Fibroblast of mammary gland (primary cell): ENCODE data around the gene ANKRD22.
"Not testable (repeated sequence)": the region's sequence is repeated elsewhere in the genome, so short reads cannot be mapped to it uniquely, and the experiment has no call there.

Source experiments
- DNase-seq: peaks from one replicate; pipeline ENCODE4 v3.0.0-alpha.2; 2010; ENCODE audit warnings: low read depth
- H3K4me3 ChIP-seq: 2 replicates; pipeline ENCODE4 v1.5.1; 2011; ENCODE audit warnings: low read depth, mild to moderate bottlenecking, low read length, moderate library complexity; ENCODE audit not compliant: control insufficient read depth
- TF ChIP-seq, protein P1 (sequence below): conservative IDR thresholded peaks from 2 replicates; pipeline ENCODE4 v1.5.1; 2011; ENCODE audit warnings: low read depth, low read length, inconsistent platforms; ENCODE audit not compliant: control insufficient read depth, insufficient read depth

Gene ANKRD22

DNA sequence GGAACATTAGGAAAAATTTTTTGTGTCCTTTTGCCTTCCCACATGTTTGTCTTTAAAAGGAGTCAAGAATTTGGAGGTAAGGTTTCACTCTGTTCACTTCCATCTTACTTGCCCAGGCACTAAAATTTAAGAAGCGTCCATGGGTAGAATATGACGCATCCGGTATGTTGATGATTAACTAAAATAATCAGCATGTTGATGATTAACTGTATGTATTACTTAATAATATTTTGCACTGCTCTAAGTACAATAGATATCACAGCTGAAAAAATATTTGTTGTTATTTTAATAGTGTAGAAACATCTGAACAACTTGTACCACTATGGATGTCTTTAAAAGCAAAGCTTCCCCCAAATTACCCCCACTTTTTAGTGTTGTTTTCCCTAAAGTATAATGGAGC is 11.5 kb downstream of the ANKRD22 start:
- DNase-seq, result no peak
- no peak overlapping the region for H3K4me3 ChIP-seq
- TF ChIP-seq, protein P1, sequence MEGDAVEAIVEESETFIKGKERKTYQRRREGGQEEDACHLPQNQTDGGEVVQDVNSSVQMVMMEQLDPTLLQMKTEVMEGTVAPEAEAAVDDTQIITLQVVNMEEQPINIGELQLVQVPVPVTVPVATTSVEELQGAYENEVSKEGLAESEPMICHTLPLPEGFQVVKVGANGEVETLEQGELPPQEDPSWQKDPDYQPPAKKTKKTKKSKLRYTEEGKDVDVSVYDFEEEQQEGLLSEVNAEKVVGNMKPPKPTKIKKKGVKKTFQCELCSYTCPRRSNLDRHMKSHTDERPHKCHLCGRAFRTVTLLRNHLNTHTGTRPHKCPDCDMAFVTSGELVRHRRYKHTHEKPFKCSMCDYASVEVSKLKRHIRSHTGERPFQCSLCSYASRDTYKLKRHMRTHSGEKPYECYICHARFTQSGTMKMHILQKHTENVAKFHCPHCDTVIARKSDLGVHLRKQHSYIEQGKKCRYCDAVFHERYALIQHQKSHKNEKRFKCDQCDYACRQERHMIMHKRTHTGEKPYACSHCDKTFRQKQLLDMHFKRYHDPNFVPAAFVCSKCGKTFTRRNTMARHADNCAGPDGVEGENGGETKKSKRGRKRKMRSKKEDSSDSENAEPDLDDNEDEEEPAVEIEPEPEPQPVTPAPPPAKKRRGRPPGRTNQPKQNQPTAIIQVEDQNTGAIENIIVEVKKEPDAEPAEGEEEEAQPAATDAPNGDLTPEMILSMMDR, result no peak

DNA sequence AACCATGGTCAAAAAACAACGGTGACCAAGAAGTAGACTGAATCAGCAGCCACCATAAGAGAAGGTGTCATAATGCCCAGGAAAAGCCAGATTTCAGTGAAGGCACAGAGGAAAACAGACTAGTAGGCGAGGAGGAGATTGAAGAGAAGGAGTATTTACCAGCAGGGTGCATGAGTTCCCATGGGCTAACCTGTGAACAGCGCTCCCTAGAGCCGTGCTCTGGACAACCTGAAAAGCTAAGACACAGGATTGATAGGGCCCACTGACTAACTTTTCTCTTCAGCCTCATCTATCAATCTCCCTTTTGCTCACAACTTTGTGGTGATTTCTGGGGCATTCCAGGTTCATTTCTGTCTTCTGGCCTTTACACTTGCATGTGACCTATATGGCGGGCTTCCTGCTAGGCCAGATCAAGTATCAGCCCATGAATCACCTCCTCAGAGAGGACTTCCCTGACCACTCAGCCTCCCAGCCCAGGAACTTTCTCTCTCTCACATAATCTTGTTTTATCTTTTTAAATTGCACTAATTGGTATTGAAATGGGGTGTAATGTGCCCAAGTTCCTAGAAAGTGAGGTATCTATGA is 12.8 kb downstream of the ANKRD22 start:
- H3K4me3 ChIP-seq, result no peak overlapping the region
- TF ChIP-seq, protein P1, result no peak
- DNase-seq, result no peak

DNA sequence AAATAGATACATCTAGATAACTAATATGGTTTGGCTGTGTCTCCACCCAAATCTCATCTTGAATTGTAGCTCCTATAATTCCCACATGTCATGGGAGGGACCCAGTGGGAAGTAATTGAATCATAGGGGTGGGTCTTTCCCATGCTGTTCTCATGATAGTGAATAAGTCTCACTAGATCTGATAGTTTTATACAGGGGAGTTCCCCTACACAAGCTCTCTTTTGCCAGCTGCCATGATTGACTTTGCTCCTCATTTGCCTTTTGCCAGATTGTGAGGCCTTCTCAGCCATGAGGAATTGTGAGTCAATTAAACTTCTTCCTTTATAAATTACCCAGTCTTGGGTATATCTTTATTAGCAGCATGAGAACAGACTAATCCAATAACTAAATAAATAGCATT is 14.0 kb downstream of the ANKRD22 start:
- DNase-seq, result peak; percentile 18
- H3K4me3 ChIP-seq, result not testable (repeated sequence)

DNA sequence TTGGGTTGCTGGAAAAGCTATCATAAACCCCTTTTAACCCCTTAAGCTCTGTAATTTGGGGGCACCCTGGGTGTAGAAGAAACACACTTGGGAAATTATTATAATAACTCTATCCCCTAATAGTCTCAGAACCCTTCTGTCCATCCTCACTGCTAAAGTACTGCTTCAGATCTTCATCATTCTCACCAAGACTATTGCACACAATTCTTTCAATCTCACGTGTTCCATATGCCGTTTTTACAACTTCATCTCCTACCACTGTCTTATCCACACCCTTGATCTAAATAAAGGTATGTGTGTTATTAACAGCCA is 15.8 kb downstream of the ANKRD22 start:
- no peak overlapping the region for H3K4me3 ChIP-seq
- TF ChIP-seq, protein P1, result no peak
- no peak for DNase-seq

DNA sequence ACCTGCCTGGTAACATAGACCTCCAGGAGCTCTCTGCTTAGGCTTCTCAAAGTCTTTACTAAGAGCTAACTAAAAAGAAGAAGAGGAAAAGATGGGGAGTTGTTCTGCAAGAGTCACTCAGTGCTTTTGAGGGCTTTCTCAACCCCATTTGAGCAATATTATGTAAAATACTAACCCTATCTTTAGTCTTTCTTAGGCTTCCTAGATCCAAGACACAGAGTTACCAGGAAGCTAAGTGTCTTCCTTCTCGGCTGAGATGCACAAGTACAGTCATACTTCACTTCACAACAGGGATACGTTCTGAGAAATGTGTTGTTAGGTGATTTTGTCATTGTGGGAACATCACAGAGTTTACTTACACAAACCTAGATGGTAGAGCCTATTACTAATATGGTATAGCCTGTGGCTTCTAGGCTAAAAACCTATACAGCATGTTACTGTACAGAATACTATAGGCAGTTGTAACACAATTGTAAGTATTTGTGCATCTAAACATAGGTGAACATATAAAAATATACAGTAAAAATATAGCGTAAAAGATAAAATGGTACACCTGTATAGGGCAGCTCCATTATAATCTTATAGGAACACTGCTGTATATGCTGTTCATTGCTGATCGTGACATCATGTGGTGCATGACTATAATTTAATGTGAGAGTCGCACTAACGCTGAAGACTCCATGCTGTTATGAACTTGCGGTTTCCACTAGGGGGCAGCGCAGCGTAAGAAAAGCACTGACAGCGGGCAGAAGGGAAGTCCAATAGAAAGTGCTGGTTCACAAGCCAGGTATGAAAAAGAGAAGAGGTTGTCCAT is 16.3 kb downstream of the ANKRD22 start:
- no peak overlapping the region for H3K4me3 ChIP-seq
- TF ChIP-seq, protein P1, result peak; percentile 92

DNA sequence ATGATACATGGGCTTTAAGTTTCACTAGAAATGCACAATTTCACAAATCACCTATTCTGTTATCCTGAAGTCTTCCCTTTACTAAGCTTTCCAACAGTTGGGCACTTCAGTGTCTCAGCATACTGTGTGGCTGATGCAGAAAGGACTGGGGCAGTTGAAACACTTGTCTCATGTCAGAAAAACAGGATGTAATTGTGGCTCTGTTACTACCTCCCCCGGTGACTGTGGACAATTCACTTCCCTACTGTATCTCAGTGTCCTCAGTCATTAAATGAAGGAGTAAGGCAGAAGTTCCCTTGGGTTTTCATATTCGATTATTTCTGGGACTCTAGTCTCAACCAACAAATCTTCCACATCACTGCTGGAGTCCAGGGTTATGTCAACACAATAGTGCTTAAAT is 17.9 kb downstream of the ANKRD22 start:
- TF ChIP-seq, protein P1, result no peak
- no peak for DNase-seq
- H3K4me3 ChIP-seq, result no peak overlapping the region

More for the DNA sequence above, 16.3 kb downstream of the ANKRD22 start:
- DNase-seq, result peak; percentile 87

DNA sequence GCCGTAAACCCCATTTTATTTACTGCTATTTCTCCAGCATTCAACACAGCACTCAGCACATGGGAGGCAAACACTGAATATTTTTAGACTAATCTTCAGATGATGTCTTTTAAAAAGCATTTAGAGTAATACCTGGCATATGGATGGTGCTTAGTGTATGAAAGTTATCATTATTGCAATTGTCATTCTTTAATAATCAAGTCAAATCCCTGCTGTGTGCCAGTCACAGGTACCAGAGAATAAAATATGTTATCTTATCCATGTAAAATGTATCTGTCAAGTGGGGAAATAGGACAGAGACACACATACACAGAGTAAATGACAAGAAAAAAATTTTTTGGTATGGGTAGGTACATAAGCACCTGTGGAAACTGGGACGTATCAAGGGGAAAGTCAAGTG is 18.5 kb downstream of the ANKRD22 start:
- TF ChIP-seq, protein P1, result no peak
- DNase-seq, result no peak
- H3K4me3 ChIP-seq, result no peak overlapping the region
